ENCODE measurements around the gene SLC8A1. TPM values are rescaled to one million over a fixed set of nuclear protein-coding genes. Genes with fewer than 3 reads are reported as not detected.

The SLC8A1 gene
- total RNA-seq, 4 donors from 2014 or later: 19.6 to 51.2 (median 31.2) TPM

DNA sequence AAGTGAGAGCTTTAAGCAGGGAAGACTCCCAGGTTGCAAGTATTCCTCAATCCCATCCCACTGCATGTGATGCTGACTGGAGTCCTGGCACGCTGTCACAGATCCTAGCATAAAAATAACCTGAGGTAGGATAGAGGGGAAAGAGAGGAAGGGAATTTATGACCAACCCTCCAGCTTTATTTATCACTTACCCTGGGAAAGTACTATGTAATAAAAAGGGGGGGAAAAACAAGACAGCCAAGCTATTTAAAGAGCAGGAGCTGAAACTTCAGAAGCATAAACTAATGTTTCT lies 122.2 kb downstream of the SLC8A1 start:
- Histone ChIP-seq H3K4me1 (no peaks in the 10 kb centered on the region), H3K4me3 (no peak overlapping the region), H3K27me3 (no peaks in the 10 kb centered on the region), H3K36me3 (no peaks in the 10 kb centered on the region), H3K27ac (peak overlapping the region in 1 of 4 donors; percentile 7), H3K9me3 (no peaks in the 10 kb centered on the region)
- no peak for TF ChIP-seq POLR2A (IDR thresholded peaks at IDR 0.05)
- TF ChIP-seq, protein P1, sequence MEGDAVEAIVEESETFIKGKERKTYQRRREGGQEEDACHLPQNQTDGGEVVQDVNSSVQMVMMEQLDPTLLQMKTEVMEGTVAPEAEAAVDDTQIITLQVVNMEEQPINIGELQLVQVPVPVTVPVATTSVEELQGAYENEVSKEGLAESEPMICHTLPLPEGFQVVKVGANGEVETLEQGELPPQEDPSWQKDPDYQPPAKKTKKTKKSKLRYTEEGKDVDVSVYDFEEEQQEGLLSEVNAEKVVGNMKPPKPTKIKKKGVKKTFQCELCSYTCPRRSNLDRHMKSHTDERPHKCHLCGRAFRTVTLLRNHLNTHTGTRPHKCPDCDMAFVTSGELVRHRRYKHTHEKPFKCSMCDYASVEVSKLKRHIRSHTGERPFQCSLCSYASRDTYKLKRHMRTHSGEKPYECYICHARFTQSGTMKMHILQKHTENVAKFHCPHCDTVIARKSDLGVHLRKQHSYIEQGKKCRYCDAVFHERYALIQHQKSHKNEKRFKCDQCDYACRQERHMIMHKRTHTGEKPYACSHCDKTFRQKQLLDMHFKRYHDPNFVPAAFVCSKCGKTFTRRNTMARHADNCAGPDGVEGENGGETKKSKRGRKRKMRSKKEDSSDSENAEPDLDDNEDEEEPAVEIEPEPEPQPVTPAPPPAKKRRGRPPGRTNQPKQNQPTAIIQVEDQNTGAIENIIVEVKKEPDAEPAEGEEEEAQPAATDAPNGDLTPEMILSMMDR (IDR thresholded peaks at IDR 0.05): no peak
- DNase-seq: no peak

DNA sequence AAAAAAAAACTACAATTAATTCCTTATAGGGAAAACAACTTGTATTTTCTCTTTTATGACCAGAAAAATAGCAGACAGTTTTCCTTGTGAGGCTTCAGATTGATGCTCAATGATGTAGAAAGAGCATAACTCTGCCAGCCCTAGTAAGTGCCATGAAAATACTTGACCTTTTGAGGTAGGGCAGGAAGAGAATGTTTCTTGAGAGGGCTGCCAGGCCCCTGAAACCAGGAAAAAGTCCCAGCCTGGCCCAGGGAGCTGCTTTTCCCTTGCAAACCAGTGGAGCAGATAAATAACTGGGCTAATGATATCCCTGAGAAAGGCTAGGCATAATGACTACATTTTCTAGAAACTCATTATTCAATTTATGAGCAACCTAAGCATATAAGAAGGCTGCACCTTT lies 126.8 kb downstream of the SLC8A1 start:
- no peaks in the 10 kb centered on the region for H3K36me3 ChIP-seq
- H3K9me3 ChIP-seq: no peaks in the 10 kb centered on the region
- TF ChIP-seq, protein P1 (IDR thresholded peaks at IDR 0.05): no peak
- no peak for TF ChIP-seq POLR2A (IDR thresholded peaks at IDR 0.05)
- DNase-seq: no peak
- H3K4me1 ChIP-seq: no peaks in the 10 kb centered on the region
- H3K4me3 ChIP-seq: no peak overlapping the region
- no peaks in the 10 kb centered on the region for H3K27me3 ChIP-seq
- H3K27ac ChIP-seq: no peak overlapping the region

DNA sequence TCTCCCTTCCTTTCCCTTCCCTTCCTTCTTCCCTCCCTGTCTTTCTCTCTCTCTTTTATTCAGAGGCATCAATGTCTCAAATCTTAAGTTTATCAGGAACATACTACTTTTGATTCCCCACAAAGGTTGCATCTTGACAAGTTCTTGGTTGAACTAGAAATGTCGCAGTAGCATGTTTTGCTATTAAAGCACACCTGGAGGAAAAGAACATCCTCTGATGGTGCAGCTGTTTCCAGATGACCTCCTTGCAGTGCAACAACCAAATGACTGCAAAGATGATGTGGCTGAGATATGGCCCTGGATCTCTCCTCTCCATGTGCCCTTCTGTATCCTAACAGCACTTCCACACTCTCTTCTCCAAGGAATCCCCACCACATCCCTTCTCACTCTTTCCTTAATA lies 127.2 kb downstream of the SLC8A1 start:
- H3K4me3 ChIP-seq: no peak overlapping the region
- H3K4me1 ChIP-seq: no peaks in the 10 kb centered on the region
- no peaks in the 10 kb centered on the region for H3K27me3 ChIP-seq
- no peak overlapping the region for H3K27ac ChIP-seq
- TF ChIP-seq, protein P1 (IDR thresholded peaks at IDR 0.05): no peak
- TF ChIP-seq POLR2A (IDR thresholded peaks at IDR 0.05): no peak
- no peak for DNase-seq
- H3K9me3 ChIP-seq: no peaks in the 10 kb centered on the region
- no peaks in the 10 kb centered on the region for H3K36me3 ChIP-seq

DNA sequence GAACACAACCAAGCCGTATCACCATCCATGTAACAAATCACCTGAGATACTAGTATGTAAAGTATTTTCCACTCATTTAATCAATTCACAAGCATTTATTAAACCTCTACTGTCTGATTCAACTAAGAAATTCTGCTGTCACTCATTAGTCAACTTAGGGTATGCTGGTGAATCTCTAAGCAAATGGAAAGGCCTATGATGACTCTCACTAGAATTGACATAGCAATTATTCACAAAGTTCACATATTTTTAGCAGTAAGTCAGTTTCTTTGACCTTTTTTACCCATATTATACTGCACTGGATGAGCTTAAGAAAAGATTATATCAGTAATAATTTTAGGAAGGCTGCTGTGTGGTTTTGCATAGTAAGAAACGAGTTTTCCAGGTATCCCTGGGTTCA lies 130.1 kb downstream of the SLC8A1 start:
- Histone ChIP-seq H3K9me3 (no peaks in the 10 kb centered on the region), H3K27me3 (no peaks in the 10 kb centered on the region), H3K36me3 (no peaks in the 10 kb centered on the region), H3K4me1 (no peaks in the 10 kb centered on the region), H3K4me3 (no peak overlapping the region), H3K27ac (no peak overlapping the region)
- no peak for DNase-seq
- no peak for TF ChIP-seq POLR2A (IDR thresholded peaks at IDR 0.05)
- TF ChIP-seq, protein P1 (IDR thresholded peaks at IDR 0.05): no peak

DNA sequence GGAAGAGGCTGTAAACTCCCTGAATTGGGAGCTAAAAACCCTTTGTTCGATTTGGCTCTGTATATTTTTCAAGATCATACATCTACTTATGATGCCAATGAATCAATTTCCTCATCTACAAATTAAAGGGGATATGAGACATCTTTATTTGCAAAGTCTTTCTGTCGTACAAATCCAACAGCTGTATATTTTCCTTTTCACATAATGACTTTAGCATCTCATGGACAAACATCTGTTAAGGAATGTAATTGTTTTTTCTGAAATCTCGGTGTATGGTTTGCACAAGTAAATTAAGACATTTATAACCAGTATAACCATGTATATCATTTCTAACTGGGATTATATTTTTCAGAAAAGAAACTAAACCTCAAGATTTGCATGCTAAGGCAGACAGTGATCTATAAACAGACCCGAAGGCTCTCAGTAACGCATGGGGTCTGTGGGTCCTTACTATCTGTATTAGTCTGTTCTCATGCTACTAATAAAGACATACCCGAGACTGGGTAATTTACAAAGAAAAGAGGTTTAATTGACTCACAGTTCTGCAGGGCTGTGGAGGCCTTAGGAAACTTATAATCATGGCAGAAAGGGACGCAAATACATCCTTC lies 130.8 kb downstream of the SLC8A1 start:
- no peaks in the 10 kb centered on the region for H3K36me3 ChIP-seq
- DNase-seq: no peak
- no peak overlapping the region for H3K4me3 ChIP-seq
- H3K27me3 ChIP-seq: no peaks in the 10 kb centered on the region
- no peak overlapping the region for H3K27ac ChIP-seq
- H3K4me1 ChIP-seq: no peaks in the 10 kb centered on the region
- H3K9me3 ChIP-seq: no peaks in the 10 kb centered on the region
- TF ChIP-seq, protein P1 (IDR thresholded peaks at IDR 0.05): no peak
- TF ChIP-seq POLR2A (IDR thresholded peaks at IDR 0.05): no peak

DNA sequence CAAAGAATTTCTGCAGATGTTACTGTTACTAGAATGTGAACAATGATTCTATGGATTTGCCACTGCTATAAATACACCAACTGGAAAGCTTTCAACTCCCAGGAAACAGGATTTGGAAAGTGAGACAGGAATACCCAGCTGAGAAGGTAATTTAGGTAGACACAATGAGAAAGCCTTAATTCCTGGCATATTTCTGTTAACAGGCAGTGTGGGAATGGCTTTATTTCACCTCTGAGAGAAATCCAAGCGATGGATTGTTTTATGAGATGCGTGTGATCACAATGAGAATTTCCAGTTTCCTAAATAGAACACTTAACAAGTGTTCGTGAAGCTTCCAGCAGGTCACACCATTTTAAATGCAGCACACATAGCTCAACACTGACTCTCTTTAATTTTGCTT lies 133.0 kb downstream of the SLC8A1 start:
- no peak overlapping the region for H3K27ac ChIP-seq
- TF ChIP-seq, protein P1 (IDR thresholded peaks at IDR 0.05): no peak
- TF ChIP-seq POLR2A (IDR thresholded peaks at IDR 0.05): no peak
- DNase-seq: no peak
- no peaks in the 10 kb centered on the region for H3K27me3 ChIP-seq
- H3K9me3 ChIP-seq: no peaks in the 10 kb centered on the region
- H3K4me1 ChIP-seq: no peaks in the 10 kb centered on the region
- no peak overlapping the region for H3K4me3 ChIP-seq
- H3K36me3 ChIP-seq: no peaks in the 10 kb centered on the region

Data from Peyer's patch (tissue), 4 donors.